ENCODE data around the gene SMIM38.

The SMIM38 gene

GRCh38 chr11:69198891-69199582 lies 43.3 kb downstream of the SMIM38 start:
- Mint-ChIP-seq H3K4me1 (ENCODE audit: low read depth) (no peaks in the 10 kb centered on the region), H3K27me3 (peaks cover 12% of the 10 kb centered on the region), H3K27ac (no peak overlapping the region), H3K9me3 (no peaks in the 10 kb centered on the region), H3K4me3 (no peak overlapping the region), H3K36me3 (ENCODE audit: low read depth) (no peaks in the 10 kb centered on the region)
- intact Hi-C loops (cut with micrococcal nuclease): no loop called here

- Mint-ChIP-seq H3K27ac (no peak overlapping the region), H3K36me3 (ENCODE audit: low read depth) (no peaks in the 10 kb centered on the region), H3K4me1 (ENCODE audit: low read depth) (no peaks in the 10 kb centered on the region), H3K4me3 (no peak overlapping the region), H3K9me3 (no peaks in the 10 kb centered on the region), H3K27me3 (peaks cover 12% of the 10 kb centered on the region)
- intact Hi-C loops (cut with micrococcal nuclease): no loop called here
These were observed 44.0 kb downstream of the SMIM38 start for GRCh38 chr11:69199583-69200315.

GRCh38 chr11:69200331-69201065 lies 44.8 kb downstream of the SMIM38 start:
- intact Hi-C loops (cut with micrococcal nuclease): no loop called here
- H3K27me3 Mint-ChIP-seq: peaks cover 12% of the 10 kb centered on the region
- no peaks in the 10 kb centered on the region for H3K36me3 Mint-ChIP-seq (ENCODE audit: low read depth)
- no peaks in the 10 kb centered on the region for H3K4me1 Mint-ChIP-seq (ENCODE audit: low read depth)
- no peak overlapping the region for H3K4me3 Mint-ChIP-seq
- no peak overlapping the region for H3K27ac Mint-ChIP-seq
- no peaks in the 10 kb centered on the region for H3K9me3 Mint-ChIP-seq

- H3K4me3 Mint-ChIP-seq: no peak overlapping the region
- H3K9me3 Mint-ChIP-seq: no peaks in the 10 kb centered on the region
- no peak overlapping the region for H3K27ac Mint-ChIP-seq
- H3K4me1 Mint-ChIP-seq (ENCODE audit: low read depth): no peaks in the 10 kb centered on the region
- intact Hi-C loops (cut with micrococcal nuclease): no loop called here
- H3K36me3 Mint-ChIP-seq (ENCODE audit: low read depth): no peaks in the 10 kb centered on the region
- H3K27me3 Mint-ChIP-seq: peaks cover 12% of the 10 kb centered on the region
These were observed 45.3 kb downstream of the SMIM38 start for GRCh38 chr11:69201066-69201365.

GRCh38 chr11:69201764-69202370 lies 46.1 kb downstream of the SMIM38 start:
- no peaks in the 10 kb centered on the region for H3K4me1 Mint-ChIP-seq (ENCODE audit: low read depth)
- no peak overlapping the region for H3K4me3 Mint-ChIP-seq
- intact Hi-C loops (cut with micrococcal nuclease): no loop called here
- peaks cover 12% of the 10 kb centered on the region for H3K27me3 Mint-ChIP-seq
- no peak overlapping the region for H3K27ac Mint-ChIP-seq
- no peaks in the 10 kb centered on the region for H3K9me3 Mint-ChIP-seq
- H3K36me3 Mint-ChIP-seq (ENCODE audit: low read depth): no peaks in the 10 kb centered on the region

GRCh38 chr11:69202511-69203221 lies 46.9 kb downstream of the SMIM38 start:
- Mint-ChIP-seq H3K9me3 (no peaks in the 10 kb centered on the region), H3K4me3 (no peak overlapping the region), H3K27ac (no peak overlapping the region), H3K4me1 (ENCODE audit: low read depth) (no peaks in the 10 kb centered on the region), H3K36me3 (ENCODE audit: low read depth) (no peaks in the 10 kb centered on the region), H3K27me3 (peaks cover 12% of the 10 kb centered on the region)
- intact Hi-C loops (cut with micrococcal nuclease): no loop called here

- intact Hi-C loops (cut with micrococcal nuclease): no loop called here
- H3K36me3 Mint-ChIP-seq (ENCODE audit: low read depth): no peaks in the 10 kb centered on the region
- H3K4me1 Mint-ChIP-seq (ENCODE audit: low read depth): no peaks in the 10 kb centered on the region
- no peak overlapping the region for H3K27ac Mint-ChIP-seq
- no peak overlapping the region for H3K4me3 Mint-ChIP-seq
- H3K9me3 Mint-ChIP-seq: no peaks in the 10 kb centered on the region
- H3K27me3 Mint-ChIP-seq: peaks cover 12% of the 10 kb centered on the region
These were observed 47.6 kb downstream of the SMIM38 start for GRCh38 chr11:69203381-69203780.

GRCh38 chr11:69203901-69204245 lies 48.1 kb downstream of the SMIM38 start:
- Mint-ChIP-seq H3K4me1 (ENCODE audit: low read depth) (no peaks in the 10 kb centered on the region), H3K27ac (no peak overlapping the region), H3K4me3 (no peak overlapping the region), H3K9me3 (no peaks in the 10 kb centered on the region), H3K27me3 (peaks cover 11% of the 10 kb centered on the region), H3K36me3 (ENCODE audit: low read depth) (no peaks in the 10 kb centered on the region)
- intact Hi-C loops (cut with micrococcal nuclease): no loop called here

- intact Hi-C loops (cut with micrococcal nuclease): no loop called here
- Mint-ChIP-seq H3K9me3 (no peaks in the 10 kb centered on the region), H3K4me3 (no peak overlapping the region), H3K27me3 (peaks cover 8% of the 10 kb centered on the region), H3K27ac (no peak overlapping the region), H3K36me3 (ENCODE audit: low read depth) (no peaks in the 10 kb centered on the region), H3K4me1 (ENCODE audit: low read depth) (no peaks in the 10 kb centered on the region)
These were observed 48.7 kb downstream of the SMIM38 start for GRCh38 chr11:69204246-69204940.

- H3K4me1 Mint-ChIP-seq (ENCODE audit: low read depth): peaks cover 4% of the 10 kb centered on the region
- intact Hi-C loops (cut with micrococcal nuclease): no loop called here
- H3K4me3 Mint-ChIP-seq: no peak overlapping the region
- H3K27ac Mint-ChIP-seq: no peak overlapping the region
- no peaks in the 10 kb centered on the region for H3K9me3 Mint-ChIP-seq
- H3K27me3 Mint-ChIP-seq: peaks cover 4% of the 10 kb centered on the region
- no peaks in the 10 kb centered on the region for H3K36me3 Mint-ChIP-seq (ENCODE audit: low read depth)
These were observed 49.4 kb downstream of the SMIM38 start for GRCh38 chr11:69204941-69205742.

All from dendritic cell treated with granulocyte-macrophage colony-stimulating factor and Interleukin-4, amounts not matched to agents 40 ng/mL and 50 ng/mL, for 4 days (primary cell).